Raji (cell line): Measurements from ENCODE around the gene PRSS22.
A peak's percentile ranks its signal among the peaks of the same experiment; 100 is the strongest.

Experiments
- POLR2A ChIP-seq: IDR thresholded peaks from 2 replicates; pipeline ENCODE4 v1.6.1; 2011; ENCODE audit warnings: low read depth, low read length, control low read depth; ENCODE audit not compliant: insufficient read depth

The PRSS22 gene, protein sequence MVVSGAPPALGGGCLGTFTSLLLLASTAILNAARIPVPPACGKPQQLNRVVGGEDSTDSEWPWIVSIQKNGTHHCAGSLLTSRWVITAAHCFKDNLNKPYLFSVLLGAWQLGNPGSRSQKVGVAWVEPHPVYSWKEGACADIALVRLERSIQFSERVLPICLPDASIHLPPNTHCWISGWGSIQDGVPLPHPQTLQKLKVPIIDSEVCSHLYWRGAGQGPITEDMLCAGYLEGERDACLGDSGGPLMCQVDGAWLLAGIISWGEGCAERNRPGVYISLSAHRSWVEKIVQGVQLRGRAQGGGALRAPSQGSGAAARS

GRCh38 chr16:2857451-2858244, at the start of gene PRSS22:
Gene PRSS22 (minus strand): TSS chr16:2858170. CDS start chr16:2858104, 66 bp downstream.
- no peak for TF ChIP-seq POLR2A

GRCh38 chr16:2905988-2906387, 48.0 kb upstream of the PRSS22 start:
- TF ChIP-seq POLR2A = no peak

GRCh38 chr16:2905241-2905987, 47.4 kb upstream of the PRSS22 start:
- peak; percentile 91 for TF ChIP-seq POLR2A

GRCh38 chr16:2904922-2905240, 46.9 kb upstream of the PRSS22 start:
- TF ChIP-seq POLR2A = no peak

GRCh38 chr16:2904100-2904921, 46.3 kb upstream of the PRSS22 start:
- TF ChIP-seq POLR2A = peak; percentile 49

- no peak for TF ChIP-seq POLR2A
These were observed 44.6 kb upstream of the PRSS22 start for GRCh38 chr16:2902337-2903130.

DNA sequence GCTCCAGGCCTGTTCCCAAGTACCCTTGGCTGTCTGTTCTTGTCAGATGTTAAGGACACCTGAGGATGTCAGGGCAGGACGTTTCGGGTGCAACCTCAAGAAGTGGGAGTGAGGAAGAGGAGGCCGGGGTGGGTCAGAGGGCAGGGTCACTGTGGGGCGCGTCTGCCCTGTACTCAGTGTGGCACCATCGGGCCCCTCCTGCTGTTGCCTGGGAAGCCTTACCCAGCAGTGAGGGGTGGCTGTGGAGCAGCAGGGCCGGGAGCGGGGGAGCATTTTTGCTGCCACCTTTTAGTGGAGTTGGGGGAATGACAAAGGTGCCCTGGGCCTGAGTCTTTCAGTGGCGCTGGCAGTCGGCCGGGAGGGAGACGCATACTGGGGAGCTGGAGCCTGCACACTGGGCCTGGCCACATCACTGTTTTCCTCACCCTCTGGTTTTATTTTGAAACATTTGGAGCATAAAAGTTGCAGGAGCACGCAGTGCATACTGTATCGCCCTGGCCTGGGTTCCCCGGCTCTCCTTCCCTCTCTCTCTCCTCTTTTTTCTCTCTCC, 42.6 kb upstream of the PRSS22 start:
- TF ChIP-seq POLR2A = no peak

GRCh38 chr16:2899564-2900072, 41.6 kb upstream of the PRSS22 start:
- no peak for TF ChIP-seq POLR2A

DNA sequence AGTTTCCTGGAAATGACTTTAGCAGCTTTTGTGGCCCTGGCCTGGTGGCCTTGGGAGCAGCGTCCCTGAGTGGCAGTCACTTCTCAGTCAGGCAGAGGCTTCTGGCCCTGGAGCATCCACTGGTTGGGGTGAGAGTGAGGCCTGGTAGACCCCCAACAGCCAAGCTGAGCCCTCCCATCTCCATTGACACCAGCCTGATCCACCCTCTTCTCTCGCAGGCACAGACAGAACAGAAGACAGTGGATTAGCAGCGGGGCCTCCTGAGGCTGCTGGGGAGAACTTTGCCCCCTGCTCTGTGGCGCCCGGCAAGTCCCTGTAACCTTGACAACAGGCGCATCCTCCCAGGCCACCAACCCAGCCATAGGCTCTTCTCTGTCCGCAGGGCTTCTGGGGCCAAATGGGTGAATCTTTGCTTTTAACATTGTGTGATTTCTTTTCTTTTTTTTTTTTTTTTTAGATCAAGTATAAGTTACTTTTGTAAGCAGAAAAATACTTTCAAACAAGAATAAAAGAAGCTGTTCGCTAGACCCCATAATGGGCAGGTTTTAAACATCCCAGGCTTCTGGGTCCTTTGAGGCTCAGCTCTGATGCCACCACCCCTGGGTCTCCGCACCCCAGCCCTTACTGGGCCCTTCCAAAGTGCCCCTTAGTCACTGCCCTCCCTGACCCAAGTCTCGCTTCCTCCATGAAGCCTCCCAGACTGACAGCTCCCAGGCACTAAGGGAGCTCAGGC, 41.0 kb upstream of the PRSS22 start:
- no peak for TF ChIP-seq POLR2A

- TF ChIP-seq POLR2A = no peak
These were observed 39.1 kb upstream of the PRSS22 start for GRCh38 chr16:2897110-2897509.

DNA sequence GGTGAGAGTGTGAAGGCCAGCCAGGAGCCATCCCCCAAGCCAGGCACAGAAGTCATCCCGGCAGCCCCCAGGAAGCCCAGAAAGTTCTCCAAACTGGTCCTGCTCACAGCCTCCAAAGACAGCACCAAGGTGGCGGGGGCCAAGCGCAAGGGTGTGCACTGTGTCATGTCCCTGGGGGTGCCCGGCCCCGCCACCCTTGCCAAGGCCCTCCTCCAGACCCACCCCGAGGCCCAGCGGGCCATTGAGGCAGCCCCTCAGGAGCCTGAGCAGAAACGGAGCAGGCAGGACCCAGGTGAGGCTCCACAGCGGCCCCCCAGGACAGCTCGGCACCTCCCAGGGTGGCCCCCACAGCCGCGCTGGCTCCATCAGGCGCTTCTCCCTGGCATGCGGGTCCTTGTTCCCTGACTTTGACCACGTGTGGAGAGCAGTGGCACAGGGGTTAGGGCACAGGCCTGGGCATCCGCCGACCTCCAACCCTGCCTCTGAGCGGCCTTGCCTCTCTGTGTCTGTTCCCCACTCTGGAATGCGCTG, 38.6 kb upstream of the PRSS22 start:
- TF ChIP-seq POLR2A = no peak

GRCh38 chr16:2895813-2896212, 37.8 kb upstream of the PRSS22 start:
- TF ChIP-seq POLR2A = no peak

GRCh38 chr16:2894231-2894630, 36.3 kb upstream of the PRSS22 start:
- no peak for TF ChIP-seq POLR2A
